Common myeloid progenitor, CD34-positive (primary cell): ENCODE measurements around the gene STRADA.

Experiments used
- CTCF ChIA-PET: fragments of 350-600 bp; sonication (Branson Sonifier 250); formaldehyde crosslinking; loops from one replicate; lab custom pipeline; 2021; ENCODE audit warnings: antibody characterized with exemption; lab: Charles Lee
- POLR2A ChIA-PET: fragments of 350-600 bp; sonication (Branson Sonifier 250); formaldehyde crosslinking; loops from one replicate; lab custom pipeline; 2021; ENCODE audit warnings: antibody characterized with exemption; lab: Charles Lee
- DNase-seq, 3 donors: peaks; one replicate each; pipeline versions ENCODE4 v3.0.0 to v3.0.0-alpha.2; 2013
- H3K27ac ChIP-seq, 2 experiments: 1 replicate in 1 of 2; 2 replicates in 1 of 2; pipeline ENCODE4 v1.7.0; 2013; ENCODE audit warnings: inconsistent platforms in 2 of 2, low read length in 2 of 2, mild to moderate bottlenecking in 2 of 2, low read depth in 1 of 2, moderate library complexity in 1 of 2; ENCODE audit not compliant: severe bottlenecking in 2 of 2, insufficient read depth in 1 of 2, poor library complexity in 1 of 2
- H3K27me3 ChIP-seq, 5 experiments: replicated peaks in 2 of 5; 1 replicate in 3 of 5; 2 replicates in 2 of 5; pipeline versions ENCODE4 v1.6.1 to v1.7.0; 2013; ENCODE audit warnings: low read length in 4 of 5, mild to moderate bottlenecking in 2 of 5, moderate library complexity in 2 of 5, inconsistent platforms in 1 of 5; ENCODE audit not compliant: insufficient read depth in 5 of 5, control insufficient read depth in 4 of 5
- H3K36me3 ChIP-seq, 4 experiments: 1 replicate in 2 of 4; 2 replicates in 2 of 4; pipeline versions ENCODE4 v1.6.1 to v1.7.0; 2013; ENCODE audit warnings: low read length in 3 of 4, control low read depth in 1 of 4, mild to moderate bottlenecking in 1 of 4; ENCODE audit not compliant: control insufficient read depth in 4 of 4, insufficient read depth in 4 of 4
- H3K4me1 ChIP-seq, 4 experiments: 1 replicate in 3 of 4; 2 replicates in 1 of 4; pipeline versions ENCODE4 v1.6.1 to v1.7.1; 2013; ENCODE audit warnings: low read length in 3 of 4, mild to moderate bottlenecking in 3 of 4, control low read depth in 1 of 4, inconsistent platforms in 1 of 4, moderate library complexity in 1 of 4; ENCODE audit not compliant: control insufficient read depth in 4 of 4, insufficient read depth in 4 of 4; ENCODE audit errors: control extremely low read depth in 1 of 4
- H3K4me3 ChIP-seq, 7 experiments: 1 replicate in 4 of 7; 2 replicates in 3 of 7; pipeline versions ENCODE4 v1.5.1 to v1.7.0; 2013; ENCODE audit warnings: mild to moderate bottlenecking in 7 of 7, low read length in 6 of 7, moderate library complexity in 6 of 7, inconsistent platforms in 2 of 7, low read depth in 2 of 7, control low read depth in 1 of 7; ENCODE audit not compliant: insufficient read depth in 4 of 7, control insufficient read depth in 1 of 7; ENCODE audit errors: extremely low read depth in 1 of 7
- H3K9me3 ChIP-seq, 5 experiments: 1 replicate in 4 of 5; 2 replicates in 1 of 5; pipeline versions ENCODE4 v1.6.1 to v1.7.1; 2013; ENCODE audit warnings: low read length in 4 of 5, mild to moderate bottlenecking in 2 of 5, inconsistent platforms in 1 of 5, low read depth in 1 of 5, moderate library complexity in 1 of 5; ENCODE audit not compliant: control insufficient read depth in 4 of 5, insufficient read depth in 2 of 5; ENCODE audit errors: control extremely low read depth in 1 of 5
- WGBS: methylation state at CpG from one replicate; pipeline ENCODE4 v1.1.5; 2013; ENCODE audit not compliant: insufficient coverage; 5-methylcytosine and 5-hydroxymethylcytosine counted together

STRADA gene

DNA sequence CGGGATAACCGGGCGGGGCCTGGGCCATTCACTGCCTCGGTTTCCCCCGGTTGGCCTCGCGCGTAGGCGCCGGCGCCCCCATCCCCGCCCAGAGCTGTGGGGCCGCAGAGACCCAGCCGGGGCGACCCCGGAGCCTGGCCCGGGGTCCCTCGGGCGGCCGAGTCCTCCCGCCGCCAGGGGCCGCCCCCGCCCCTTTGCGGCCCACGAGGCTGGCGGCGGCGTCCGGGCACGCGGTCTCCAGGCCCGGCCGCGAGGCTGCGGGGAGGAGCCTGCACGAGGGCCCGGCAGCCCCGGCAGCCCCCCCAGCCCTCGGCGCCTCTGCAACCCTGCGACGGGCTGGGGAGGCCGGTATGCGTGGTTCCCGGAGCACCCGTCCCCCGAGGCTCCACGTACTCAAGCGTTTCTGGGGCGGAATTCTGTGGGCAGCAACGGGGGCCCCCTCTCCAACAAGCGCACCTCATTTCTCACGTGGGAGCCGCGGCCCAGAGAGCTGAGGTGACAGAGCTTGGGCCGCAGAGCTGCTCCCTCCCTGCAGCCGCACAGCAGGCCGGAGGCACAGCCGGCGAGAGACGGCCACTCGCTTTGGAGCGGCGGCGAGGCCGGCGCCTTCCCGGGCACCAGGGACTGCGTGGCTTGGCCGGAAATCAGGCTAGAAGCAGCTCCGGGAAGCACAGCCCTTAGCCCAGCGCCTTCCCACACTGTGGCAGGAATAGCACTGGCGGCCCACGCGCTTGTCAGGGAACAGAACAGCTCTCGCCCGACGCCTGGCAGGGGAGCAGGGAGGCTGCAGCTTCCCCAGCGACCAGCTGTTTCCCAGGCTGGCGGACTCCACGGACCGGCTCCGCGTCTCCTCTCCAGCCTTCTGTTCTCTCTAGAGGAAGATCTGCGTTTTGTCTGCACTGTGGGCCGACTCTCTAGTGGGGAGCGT, 40.8 kb downstream of the STRADA start:
- CTCF ChIA-PET: interaction anchor here (0.7 to 2.0 kb wide), 9 partner anchors 9 to 277 kb away, joined by 3 to 6 read pairs (median 3); partner anchors contain the start of gene DDX42
- peak overlapping the region; percentile 61 to 64 for H3K27ac ChIP-seq
- H3K4me1 ChIP-seq: peaks cover 4 to 77% (median 65%) of the 10 kb centered on the region in 4 experiments
- peak overlapping the region; percentile 44 to 77 (median 60) for H3K4me3 ChIP-seq
- POLR2A ChIA-PET: interaction anchor here (0.8 to 3.2 kb wide), 5 partner anchors 9 to 74 kb away, joined by 3 to 14 read pairs (median 6); partner anchors contain the start of genes CCDC47, DDX42 and STRADA
- WGBS: 4% methylated on average over 74 of the region's 88 CpGs
- DNase-seq: peak; percentile 68 to 81 (median 69)
- no peaks in the 10 kb centered on the region for H3K9me3 ChIP-seq
- no peaks in the 10 kb centered on the region for H3K27me3 ChIP-seq
- H3K36me3 ChIP-seq: peaks cover 3 to 56% (median 35%) of the 10 kb centered on the region in 4 experiments

DNA sequence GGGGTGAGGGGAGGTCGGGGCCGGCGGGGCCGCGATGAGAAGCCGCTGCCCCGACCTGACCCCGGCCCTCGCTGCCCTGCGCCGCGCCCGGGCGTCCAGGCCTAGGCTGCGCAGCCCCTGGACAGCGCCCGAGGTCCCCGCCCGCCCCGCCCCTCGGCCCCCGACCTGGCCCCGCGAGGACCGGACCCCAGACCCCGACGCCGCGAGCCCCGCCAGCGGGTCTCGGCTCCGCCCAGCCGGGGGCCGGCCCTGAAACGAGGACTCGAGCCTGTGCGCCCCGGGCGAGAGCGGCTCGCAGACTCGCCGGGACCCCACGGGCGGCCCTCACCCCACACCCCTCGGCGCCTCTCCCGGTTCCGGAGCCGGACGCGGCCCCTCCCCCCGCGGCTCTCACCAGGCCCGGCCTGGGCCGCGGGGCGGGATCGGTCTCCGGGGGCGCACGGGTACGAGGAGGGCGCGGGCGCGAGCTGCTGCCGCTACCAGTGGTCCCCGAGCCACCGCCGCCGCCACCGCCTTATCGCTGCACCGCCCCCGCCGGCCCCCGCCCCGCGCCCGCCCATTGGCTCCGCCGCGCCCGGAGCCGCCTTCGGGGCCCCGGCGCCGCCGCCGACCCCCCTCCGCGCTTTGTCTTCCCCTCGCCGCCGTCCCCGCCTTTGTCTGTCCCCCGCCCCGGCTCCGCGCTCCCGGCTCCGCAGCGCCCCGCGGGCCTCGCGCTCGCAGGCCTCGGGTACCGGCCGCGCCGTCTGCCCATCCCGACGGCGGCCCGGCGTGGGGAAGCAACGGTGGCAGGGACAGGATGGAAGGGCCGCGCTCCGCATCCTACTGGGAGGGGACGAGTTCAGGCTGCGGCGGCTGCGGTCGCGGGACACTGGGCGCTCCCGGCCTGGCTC, 41.7 kb downstream of the STRADA start, which contains the start of gene LIMD2:
Gene LIMD2 (minus strand): TSS at position 488 of the 890 bp plus-strand sequence. CDS start 827 bp downstream, outside the sequence.
- Histone ChIP-seq H3K9me3 (no peaks in the 10 kb centered on the region), H3K27ac (peak within 1 kb of the TSS; percentile 81 to 89), H3K4me1 (peaks cover 4 to 72% (median 58%) of the 10 kb centered on the region in 4 experiments), H3K4me3 (peak within 1 kb of the TSS; percentile 64 to 88 (median 76)), H3K36me3 (peaks cover 3 to 51% (median 34%) of the 10 kb centered on the region in 4 experiments), H3K27me3 (no peaks in the 10 kb centered on the region)
- 0% methylated on average over 91 of the region's 133 CpGs for WGBS
- POLR2A ChIA-PET: interaction anchor here (0.8 to 3.2 kb wide), 6 partner anchors 10 to 78 kb away, joined by 3 to 14 read pairs (median 6); partner anchors contain the start of genes CCDC47, DDX42, MAP3K3 and STRADA
- CTCF ChIA-PET: interaction anchor here (1.4 kb wide), 1 partner anchor 17 kb away, joined by 4 read pairs; no protein-coding TSS in a partner anchor
- peak; percentile 55 to 87 (median 77) for DNase-seq

DNA sequence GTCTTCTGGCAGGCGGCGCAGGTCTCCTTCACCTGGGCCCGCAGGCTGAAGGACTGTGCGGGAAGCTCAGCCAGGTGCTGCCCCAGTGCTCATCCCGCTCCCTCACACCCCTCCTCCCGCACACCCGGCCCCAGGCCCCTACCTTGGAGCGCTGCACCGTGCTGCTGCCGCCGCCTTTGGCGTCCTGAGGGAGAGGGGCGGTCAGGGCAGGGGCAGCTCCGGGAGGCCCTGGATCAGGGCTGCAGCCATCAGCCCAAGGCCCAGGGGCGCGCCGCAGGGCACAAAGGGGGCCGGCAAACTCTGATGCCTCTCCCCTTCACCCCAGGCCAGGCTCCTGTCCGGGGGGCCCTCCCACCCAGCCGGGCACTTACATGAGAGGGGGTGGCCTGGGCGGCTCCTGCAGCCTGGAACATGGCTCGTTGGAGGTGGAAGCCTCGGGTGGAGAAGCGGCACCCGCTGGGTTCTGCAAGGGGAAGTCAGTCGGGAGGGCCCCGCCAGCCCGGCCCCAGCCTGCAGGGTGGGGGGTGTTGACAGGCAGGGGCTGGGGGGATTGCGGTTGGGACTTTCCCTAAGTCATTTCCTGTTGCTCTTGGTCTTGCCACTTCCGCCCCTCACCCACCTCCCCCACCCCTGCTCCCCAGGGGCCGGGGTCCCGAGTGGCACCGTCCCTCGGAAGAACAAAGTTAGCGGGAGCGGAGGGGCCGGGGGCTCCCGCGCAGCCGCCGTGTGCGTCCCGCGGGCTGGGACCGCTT, 42.5 kb downstream of the STRADA start:
- H3K27me3 ChIP-seq: no peaks in the 10 kb centered on the region
- no peaks in the 10 kb centered on the region for H3K9me3 ChIP-seq
- ChIA-PET POLR2A (interaction anchor here (0.6 to 3.2 kb wide), 10 partner anchors 11 to 955 kb away, joined by 3 to 14 read pairs (median 4); partner anchors contain the start of genes CCDC47, DDX42, MAP3K3 and STRADA), CTCF (interaction anchor here (0.9 to 7.7 kb wide), 11 partner anchors 12 to 273 kb away, joined by 3 to 111 read pairs (median 7); no protein-coding TSS in a partner anchor)
- peaks cover 3 to 50% (median 30%) of the 10 kb centered on the region in 4 experiments for H3K36me3 ChIP-seq
- 0% methylated on average over 21 of the region's 45 CpGs for WGBS
- peak overlapping the region; percentile 81 to 89 for H3K27ac ChIP-seq
- H3K4me3 ChIP-seq: peak overlapping the region; percentile 64 to 88 (median 76)
- DNase-seq: peak; percentile 93 to 98 (median 98)
- H3K4me1 ChIP-seq: peaks cover 4 to 78% (median 61%) of the 10 kb centered on the region in 4 experiments

DNA sequence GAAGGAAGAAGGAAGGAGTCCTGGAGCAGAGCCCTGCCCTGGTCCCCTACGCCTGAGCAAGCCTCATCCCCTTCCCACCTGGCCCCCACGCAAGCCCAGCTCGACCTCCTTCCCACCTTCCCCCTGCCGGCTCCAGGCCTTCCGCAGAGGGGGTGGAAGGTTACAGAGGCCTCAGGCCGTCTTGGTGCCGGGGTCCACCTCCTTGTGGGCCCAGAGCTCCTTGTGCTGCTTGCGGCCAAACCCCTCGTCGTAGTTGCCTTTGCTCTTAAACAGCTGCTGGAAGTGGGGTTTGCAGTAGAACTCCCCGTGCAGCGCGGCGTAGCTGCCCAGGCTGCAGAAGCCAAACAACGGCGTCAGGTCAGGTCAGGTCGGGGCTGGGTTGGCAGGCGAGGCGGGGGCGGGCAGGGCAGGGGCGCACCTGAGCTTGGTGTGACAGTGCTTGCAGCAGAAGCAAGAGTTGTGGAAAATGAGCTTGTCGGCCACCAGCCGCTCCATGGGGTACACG, 43.2 kb downstream of the STRADA start:
- peak in 2 of 3 donors; percentile 22 to 31 for DNase-seq
- 2% methylated on average over 21 of the region's 24 CpGs for WGBS
- Histone ChIP-seq H3K4me1 (peaks cover 4 to 77% (median 62%) of the 10 kb centered on the region in 4 experiments), H3K36me3 (peaks cover 4 to 50% (median 30%) of the 10 kb centered on the region in 4 experiments), H3K9me3 (no peaks in the 10 kb centered on the region), H3K27ac (peak overlapping the region in 1 of 2 experiments; percentile 89), H3K4me3 (peak overlapping the region; percentile 64 to 88 (median 76)), H3K27me3 (no peaks in the 10 kb centered on the region)
- POLR2A ChIA-PET: interaction anchor here (0.6 to 3.2 kb wide), 9 partner anchors 12 to 954 kb away, joined by 3 to 14 read pairs (median 4); partner anchors contain the start of genes CCDC47, DDX42, MAP3K3 and STRADA
- CTCF ChIA-PET: interaction anchor here (0.9 to 7.7 kb wide), 13 partner anchors 12 to 273 kb away, joined by 3 to 111 read pairs (median 5); no protein-coding TSS in a partner anchor

DNA sequence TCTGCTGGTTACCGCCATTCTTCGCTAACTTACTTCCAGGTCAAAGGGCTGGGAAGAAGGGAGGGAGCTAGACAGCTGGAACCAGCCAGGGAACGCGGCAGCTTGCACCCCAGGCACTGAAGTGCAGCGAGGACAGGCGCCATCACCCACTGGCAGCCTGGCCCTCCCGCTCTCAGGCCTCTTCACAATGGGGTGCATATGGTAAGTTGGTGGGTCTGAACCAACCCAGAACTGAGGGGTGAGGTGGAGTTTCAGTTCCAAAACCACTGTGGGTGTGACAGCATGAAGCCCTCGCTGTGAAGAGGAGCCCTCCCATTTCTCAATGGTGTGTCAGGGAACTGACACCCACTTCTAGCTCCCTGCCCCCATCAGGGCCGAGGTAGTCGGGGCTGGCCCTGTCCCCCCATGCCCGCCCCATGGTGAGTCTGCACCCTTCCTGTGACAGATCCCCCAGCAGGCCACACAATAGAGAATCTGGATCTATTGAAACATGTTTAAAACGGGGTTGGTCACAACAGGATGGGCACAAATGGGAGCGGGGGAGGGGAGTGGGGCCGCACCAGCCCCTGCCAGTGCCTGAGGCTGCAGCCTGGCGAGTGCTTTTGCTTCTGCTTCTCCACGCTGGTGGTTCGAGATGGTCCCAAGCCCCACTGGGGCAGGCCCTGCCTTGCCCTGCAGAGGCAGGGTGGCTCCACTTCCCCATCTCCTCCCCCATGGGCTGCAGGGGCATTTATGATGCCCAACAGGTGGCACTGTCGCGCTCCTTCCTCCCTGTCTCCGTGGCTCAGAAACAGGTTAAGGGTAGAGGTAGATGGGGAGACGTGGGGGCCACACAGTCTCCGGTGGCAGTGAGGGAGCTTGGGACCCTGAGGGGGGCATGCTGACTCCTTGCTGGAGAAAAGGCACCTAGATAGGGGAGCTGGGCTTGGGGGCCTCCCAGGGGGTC, 44.0 kb downstream of the STRADA start:
- Histone ChIP-seq H3K9me3 (no peaks in the 10 kb centered on the region), H3K36me3 (peaks cover 11 to 47% (median 32%) of the 10 kb centered on the region in 4 experiments), H3K4me3 (peak overlapping the region; percentile 64 to 88 (median 76)), H3K27me3 (no peaks in the 10 kb centered on the region), H3K27ac (peak overlapping the region in 1 of 2 experiments; percentile 89), H3K4me1 (peaks cover 3 to 71% (median 57%) of the 10 kb centered on the region in 4 experiments)
- ChIA-PET CTCF (interaction anchor here (0.7 to 7.7 kb wide), 14 partner anchors 13 to 272 kb away, joined by 3 to 111 read pairs (median 4); no protein-coding TSS in a partner anchor), POLR2A (interaction anchor here (0.6 to 2.5 kb wide), 8 partner anchors 9 to 92 kb away, joined by 3 to 9 read pairs (median 4); partner anchors contain the start of genes CCDC47, DDX42 and STRADA)
- peak; percentile 88 to 95 (median 94) for DNase-seq
- 42% methylated on average over 20 of the region's 22 CpGs for WGBS
